CD8-positive, alpha-beta memory T cell (primary cell): ENCODE results near the gene IFT43. TPM values are rescaled to one million over a fixed set of nuclear protein-coding genes. Genes with fewer than 3 reads are reported as not detected.

Experiments used
- CTCF ChIA-PET: fragments of 350-600 bp; sonication (Branson Sonifier 250); formaldehyde crosslinking; loops from one replicate; lab custom pipeline; 2021; ENCODE audit warnings: antibody characterized with exemption; lab: Charles Lee
- POLR2A ChIA-PET: fragments of 350-600 bp; sonication (Branson Sonifier 250); formaldehyde crosslinking; loops from one replicate; lab custom pipeline; 2021; ENCODE audit warnings: antibody characterized with exemption; lab: Charles Lee
- DNase-seq, 5 donors: peaks; one replicate each; pipeline versions ENCODE4 v3.0.0 to v3.0.0-alpha.2; 2020 to 2022; ENCODE audit warnings: mixed read lengths in 1 of 5
- H3K27ac ChIP-seq: one replicate; pipeline ENCODE4 v1.7.0; 2013; ENCODE audit warnings: low read depth, mild to moderate bottlenecking, low read length, moderate library complexity
- H3K27me3 ChIP-seq: 2 replicates; pipeline ENCODE4 v1.7.0; 2013; ENCODE audit warnings: low read length, mild to moderate bottlenecking; ENCODE audit not compliant: insufficient read depth, poor library complexity, severe bottlenecking
- H3K36me3 ChIP-seq: 2 replicates; pipeline ENCODE4 v1.7.0; 2013; ENCODE audit warnings: mild to moderate bottlenecking, low read length, moderate library complexity; ENCODE audit not compliant: insufficient read depth
- H3K4me1 ChIP-seq: 2 replicates; pipeline ENCODE4 v1.7.0; 2013; ENCODE audit warnings: mild to moderate bottlenecking, low read length, moderate library complexity; ENCODE audit not compliant: insufficient read depth
- H3K4me3 ChIP-seq: 2 replicates; pipeline ENCODE4 v1.7.0; 2013; ENCODE audit warnings: mild to moderate bottlenecking, low read length
- H3K9me3 ChIP-seq: 2 replicates; pipeline ENCODE4 v1.7.0; 2013; ENCODE audit warnings: mild to moderate bottlenecking, low read length
- H3K27ac Mint-ChIP-seq, 8 donors: one replicate each; pipeline ENCODE4 v1.8.0; 2020 to 2021; ENCODE audit warnings: mixed read lengths in 8 of 8, mild to moderate bottlenecking in 6 of 8, inconsistent platforms in 3 of 8, moderate library complexity in 3 of 8
- H3K27me3 Mint-ChIP-seq, 2 donors: one replicate each; pipeline ENCODE4 v1.8.0; 2020 to 2021; ENCODE audit warnings: mixed read lengths in 2 of 2, mild to moderate bottlenecking in 1 of 2, moderate library complexity in 1 of 2
- H3K36me3 Mint-ChIP-seq, 3 donors: one replicate each; pipeline ENCODE4 v1.8.0; 2020 to 2021; ENCODE audit warnings: mixed read lengths in 3 of 3, inconsistent platforms in 1 of 3, mild to moderate bottlenecking in 1 of 3
- H3K4me1 Mint-ChIP-seq, 3 donors: one replicate each; pipeline ENCODE4 v1.8.0; 2020 to 2021; ENCODE audit warnings: mixed read lengths in 3 of 3, inconsistent platforms in 1 of 3, mild to moderate bottlenecking in 1 of 3
- H3K4me3 Mint-ChIP-seq, 7 donors: one replicate each; pipeline ENCODE4 v1.8.0; 2020 to 2021; ENCODE audit warnings: mixed read lengths in 7 of 7, mild to moderate bottlenecking in 6 of 7, moderate library complexity in 4 of 7, inconsistent platforms in 2 of 7
- H3K9me3 Mint-ChIP-seq, 5 donors: one replicate each; pipeline ENCODE4 v1.8.0; 2020 to 2022; ENCODE audit warnings: mixed read lengths in 5 of 5, mild to moderate bottlenecking in 3 of 5, moderate library complexity in 2 of 5, inconsistent platforms in 1 of 5
- polyA plus RNA-seq: library from polyadenylated mRNA; unstranded; fragments of 300-500 nt; fragmentation: Illumina TruSeq; gene quantifications from one replicate; pipeline ENCODE4 v1.2.3, GENCODE V29; 2021
- total RNA-seq, 2 experiments: library from RNA; stranded (reverse); gene quantifications; one replicate each; pipeline ENCODE4 v1.2.3, GENCODE V29; 2021

The IFT43 gene
- total and polyA plus RNA-seq, 3 experiments from 2014 or later, result 12.6 to 14.4 (median 14.2) TPM

- H3K4me3 ChIP-seq, result no peak overlapping the region
- no peaks in the 10 kb centered on the region for H3K9me3 Mint-ChIP-seq
- no peaks in the 10 kb centered on the region for H3K9me3 ChIP-seq
- no peak for DNase-seq
- CTCF ChIA-PET, result no interaction called here
- POLR2A ChIA-PET, result no interaction called here
- H3K4me3 Mint-ChIP-seq, result no peak overlapping the region
- H3K27ac Mint-ChIP-seq, result no peak overlapping the region
- no peaks in the 10 kb centered on the region for H3K4me1 ChIP-seq
- no peaks in the 10 kb centered on the region for H3K4me1 Mint-ChIP-seq
- no peaks in the 10 kb centered on the region for H3K27me3 ChIP-seq
- no peaks in the 10 kb centered on the region for H3K36me3 ChIP-seq
- no peaks in the 10 kb centered on the region for H3K36me3 Mint-ChIP-seq
- H3K27me3 Mint-ChIP-seq, result peaks cover 14 to 28% of the 10 kb centered on the region in 2 donors
- H3K27ac ChIP-seq, result no peak overlapping the region
Measured at GRCh38 chr14:76101391-76102379, 116.1 kb downstream of the IFT43 start.

- H3K27ac ChIP-seq, result no peak overlapping the region
- DNase-seq, result no peak
- Mint-ChIP-seq H3K27me3 (peaks cover 11 to 30% of the 10 kb centered on the region in 2 donors), H3K4me1 (no peaks in the 10 kb centered on the region), H3K36me3 (no peaks in the 10 kb centered on the region), H3K4me3 (no peak overlapping the region), H3K27ac (no peak overlapping the region), H3K9me3 (peaks cover 0 to 4% (median 0%) of the 10 kb centered on the region in 5 donors)
- ChIA-PET CTCF (no interaction called here), POLR2A (no interaction called here)
- no peaks in the 10 kb centered on the region for H3K9me3 ChIP-seq
- H3K36me3 ChIP-seq, result no peaks in the 10 kb centered on the region
- no peaks in the 10 kb centered on the region for H3K27me3 ChIP-seq
- no peaks in the 10 kb centered on the region for H3K4me1 ChIP-seq
- no peak overlapping the region for H3K4me3 ChIP-seq
Measured at GRCh38 chr14:76104802-76105355, 119.3 kb downstream of the IFT43 start.

- no peak overlapping the region for H3K27ac ChIP-seq
- H3K9me3 ChIP-seq, result no peaks in the 10 kb centered on the region
- Mint-ChIP-seq H3K9me3 (peaks cover 0 to 4% (median 0%) of the 10 kb centered on the region in 5 donors), H3K27me3 (peaks cover 14 to 28% of the 10 kb centered on the region in 2 donors), H3K4me1 (no peaks in the 10 kb centered on the region), H3K4me3 (no peak overlapping the region), H3K27ac (no peak overlapping the region), H3K36me3 (no peaks in the 10 kb centered on the region)
- DNase-seq, result no peak
- POLR2A ChIA-PET, result no interaction called here
- no peaks in the 10 kb centered on the region for H3K4me1 ChIP-seq
- H3K4me3 ChIP-seq, result no peak overlapping the region
- no peaks in the 10 kb centered on the region for H3K36me3 ChIP-seq
- H3K27me3 ChIP-seq, result no peaks in the 10 kb centered on the region
- CTCF ChIA-PET, result no interaction called here
Measured at GRCh38 chr14:76106188-76106587, 120.6 kb downstream of the IFT43 start.

GRCh38 chr14:76109087-76109880, 123.7 kb downstream of the IFT43 start:
- no peak overlapping the region for H3K27ac Mint-ChIP-seq

DNA sequence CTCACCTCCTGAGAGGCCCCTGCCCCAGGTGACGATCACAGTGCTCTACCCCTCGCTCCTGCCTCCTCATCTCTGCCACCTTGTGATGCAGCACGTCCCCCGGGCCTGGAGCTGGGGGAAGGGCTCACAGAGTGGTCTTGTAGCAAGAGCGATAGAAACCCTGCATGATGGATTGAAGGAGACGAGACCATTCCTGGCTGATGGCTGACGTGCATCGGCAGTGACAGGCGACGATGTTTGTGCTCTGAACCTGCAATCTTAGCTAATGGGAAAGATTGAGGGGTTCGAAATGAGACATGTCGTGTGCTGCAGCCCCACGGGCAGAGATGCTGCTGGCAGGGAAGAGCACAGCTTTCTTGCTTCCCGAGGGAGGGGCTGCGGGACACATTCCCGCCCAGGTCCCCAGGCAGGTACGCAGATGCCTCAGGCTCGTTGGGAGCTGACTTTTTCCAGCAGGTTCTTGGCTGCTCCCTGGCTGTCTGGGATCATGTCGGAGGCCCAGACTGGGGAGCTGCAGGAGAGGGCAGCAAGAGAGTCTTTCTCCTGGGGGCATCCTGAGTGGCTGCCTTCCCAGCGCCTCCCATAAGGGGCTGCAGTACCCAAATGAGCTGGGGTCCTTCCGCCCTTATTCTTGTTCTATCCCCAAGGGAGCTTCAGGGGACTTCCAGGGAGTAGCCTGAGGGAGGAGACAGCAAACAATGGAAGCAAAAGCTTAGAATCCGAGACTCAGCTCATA, 127.5 kb downstream of the IFT43 start:
- H3K4me3 ChIP-seq, result no peak overlapping the region
- Mint-ChIP-seq H3K27ac (no peak overlapping the region), H3K4me3 (no peak overlapping the region), H3K27me3 (peaks cover 4 to 45% of the 10 kb centered on the region in 2 donors), H3K36me3 (no peaks in the 10 kb centered on the region), H3K4me1 (no peaks in the 10 kb centered on the region), H3K9me3 (peaks cover 0 to 4% (median 0%) of the 10 kb centered on the region in 5 donors)
- no peak overlapping the region for H3K27ac ChIP-seq
- no peaks in the 10 kb centered on the region for H3K27me3 ChIP-seq
- CTCF ChIA-PET, result no interaction called here
- no peaks in the 10 kb centered on the region for H3K4me1 ChIP-seq
- H3K9me3 ChIP-seq, result no peaks in the 10 kb centered on the region
- H3K36me3 ChIP-seq, result no peaks in the 10 kb centered on the region
- POLR2A ChIA-PET, result no interaction called here
- no peak for DNase-seq

More at GRCh38 chr14:76109087-76109880, 123.7 kb downstream of the IFT43 start:
- no peak overlapping the region for H3K4me3 ChIP-seq
- Mint-ChIP-seq H3K4me1 (no peaks in the 10 kb centered on the region), H3K27me3 (peaks cover 5 to 30% of the 10 kb centered on the region in 2 donors), H3K36me3 (no peaks in the 10 kb centered on the region), H3K4me3 (no peak overlapping the region), H3K9me3 (peaks cover 0 to 4% (median 0%) of the 10 kb centered on the region in 5 donors)
- POLR2A ChIA-PET, result no interaction called here
- no peak overlapping the region for H3K27ac ChIP-seq
- H3K4me1 ChIP-seq, result no peaks in the 10 kb centered on the region
- DNase-seq, result no peak
- CTCF ChIA-PET, result interaction anchor here (1.4 kb wide), 1 partner anchor 11 kb away, joined by 4 read pairs; no protein-coding TSS in a partner anchor
- H3K36me3 ChIP-seq, result no peaks in the 10 kb centered on the region
- H3K9me3 ChIP-seq, result no peaks in the 10 kb centered on the region
- no peaks in the 10 kb centered on the region for H3K27me3 ChIP-seq

DNA sequence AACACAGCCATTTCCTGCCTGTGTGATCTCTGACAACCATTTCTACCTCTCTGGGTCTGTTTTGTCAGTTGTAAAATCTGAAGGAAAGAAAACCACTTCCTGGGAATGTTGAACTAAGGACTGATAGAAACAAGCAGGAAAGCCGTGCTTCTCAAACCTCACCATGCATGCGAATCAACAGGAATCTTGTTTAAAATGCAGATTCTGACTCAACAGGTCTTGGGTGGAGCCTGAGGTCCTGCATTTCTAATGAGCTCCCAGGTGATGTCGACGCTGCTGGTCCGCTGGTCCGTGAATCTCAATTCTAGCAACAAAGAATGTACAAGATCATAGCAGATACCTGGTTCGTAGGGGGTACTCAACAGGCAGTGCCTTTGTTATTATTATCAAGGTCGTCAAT, 128.1 kb downstream of the IFT43 start:
- Histone ChIP-seq H3K27me3 (no peaks in the 10 kb centered on the region), H3K36me3 (no peaks in the 10 kb centered on the region), H3K4me3 (no peak overlapping the region), H3K9me3 (no peaks in the 10 kb centered on the region), H3K4me1 (no peaks in the 10 kb centered on the region), H3K27ac (no peak overlapping the region)
- Mint-ChIP-seq H3K4me1 (no peaks in the 10 kb centered on the region), H3K27ac (no peak overlapping the region), H3K27me3 (peaks cover 4 to 41% of the 10 kb centered on the region in 2 donors), H3K9me3 (peaks cover 0 to 4% (median 0%) of the 10 kb centered on the region in 5 donors), H3K4me3 (no peak overlapping the region), H3K36me3 (no peaks in the 10 kb centered on the region)
- ChIA-PET CTCF (no interaction called here), POLR2A (no interaction called here)
- no peak for DNase-seq

- H3K27ac ChIP-seq, result no peak overlapping the region
- H3K9me3 ChIP-seq, result no peaks in the 10 kb centered on the region
- Mint-ChIP-seq H3K4me1 (no peaks in the 10 kb centered on the region), H3K36me3 (no peaks in the 10 kb centered on the region), H3K4me3 (no peak overlapping the region), H3K27me3 (peaks cover 4 to 41% of the 10 kb centered on the region in 2 donors), H3K9me3 (no peaks in the 10 kb centered on the region), H3K27ac (peak overlapping the region in 1 of 8 donors; percentile 26)
- CTCF ChIA-PET, result no interaction called here
- DNase-seq, result no peak
- POLR2A ChIA-PET, result no interaction called here
- no peaks in the 10 kb centered on the region for H3K27me3 ChIP-seq
- no peaks in the 10 kb centered on the region for H3K36me3 ChIP-seq
- H3K4me1 ChIP-seq, result no peaks in the 10 kb centered on the region
- H3K4me3 ChIP-seq, result no peak overlapping the region
Measured at GRCh38 chr14:76115010-76115422, 129.5 kb downstream of the IFT43 start.
